ENCODE data around the gene HSD3B7.

The HSD3B7 gene

GRCh38 chr16:30987581-30988190 is 2.7 kb downstream of the HSD3B7 start:
- TF ChIP-seq, protein P1, sequence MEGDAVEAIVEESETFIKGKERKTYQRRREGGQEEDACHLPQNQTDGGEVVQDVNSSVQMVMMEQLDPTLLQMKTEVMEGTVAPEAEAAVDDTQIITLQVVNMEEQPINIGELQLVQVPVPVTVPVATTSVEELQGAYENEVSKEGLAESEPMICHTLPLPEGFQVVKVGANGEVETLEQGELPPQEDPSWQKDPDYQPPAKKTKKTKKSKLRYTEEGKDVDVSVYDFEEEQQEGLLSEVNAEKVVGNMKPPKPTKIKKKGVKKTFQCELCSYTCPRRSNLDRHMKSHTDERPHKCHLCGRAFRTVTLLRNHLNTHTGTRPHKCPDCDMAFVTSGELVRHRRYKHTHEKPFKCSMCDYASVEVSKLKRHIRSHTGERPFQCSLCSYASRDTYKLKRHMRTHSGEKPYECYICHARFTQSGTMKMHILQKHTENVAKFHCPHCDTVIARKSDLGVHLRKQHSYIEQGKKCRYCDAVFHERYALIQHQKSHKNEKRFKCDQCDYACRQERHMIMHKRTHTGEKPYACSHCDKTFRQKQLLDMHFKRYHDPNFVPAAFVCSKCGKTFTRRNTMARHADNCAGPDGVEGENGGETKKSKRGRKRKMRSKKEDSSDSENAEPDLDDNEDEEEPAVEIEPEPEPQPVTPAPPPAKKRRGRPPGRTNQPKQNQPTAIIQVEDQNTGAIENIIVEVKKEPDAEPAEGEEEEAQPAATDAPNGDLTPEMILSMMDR (IDR thresholded peaks at IDR 0.05; ENCODE audit: low read depth, low read length) = no peak
- H3K4me3 ChIP-seq (ENCODE audit: low read depth, low read length) = no peak overlapping the region
- DNase-seq = no peak
- no peaks in the 10 kb centered on the region for H3K9me3 ChIP-seq (ENCODE audit: severe bottlenecking)
- no peaks in the 10 kb centered on the region for H3K27me3 ChIP-seq (ENCODE audit: insufficient read depth, low read depth, severe bottlenecking)
- no peak overlapping the region for H3K27ac ChIP-seq
- peaks cover 32% of the 10 kb centered on the region for H3K36me3 ChIP-seq

DNA sequence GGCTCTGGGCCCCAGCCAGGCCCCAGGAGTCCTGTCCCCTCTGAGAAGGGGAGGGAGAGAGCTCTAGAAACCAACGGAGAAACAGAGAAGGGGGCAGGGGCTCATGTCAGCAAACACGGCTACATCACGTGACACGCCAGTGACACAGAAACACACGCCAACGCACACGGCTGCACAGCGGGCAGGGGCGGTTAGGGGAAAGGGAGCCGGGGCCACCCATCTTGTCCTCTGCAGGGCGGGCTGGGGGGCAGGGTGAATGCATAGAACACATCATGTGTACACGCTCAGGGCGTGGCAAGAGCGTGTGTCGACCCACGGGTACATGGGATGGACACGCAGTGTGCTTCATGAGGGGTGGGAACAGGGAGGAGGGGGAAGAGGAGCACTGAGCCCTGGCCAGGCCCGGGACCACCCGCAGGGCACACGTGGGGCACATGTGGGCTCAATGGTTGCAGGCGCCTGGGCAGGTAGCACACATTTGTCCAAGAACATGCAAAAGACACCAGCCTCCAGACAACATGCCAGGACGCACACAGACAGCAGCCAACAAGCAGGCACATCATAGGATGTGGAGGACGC is 4.6 kb downstream of the HSD3B7 start:
- no peaks in the 10 kb centered on the region for H3K9me3 ChIP-seq (ENCODE audit: severe bottlenecking)
- no peaks in the 10 kb centered on the region for H3K27me3 ChIP-seq (ENCODE audit: insufficient read depth, low read depth, severe bottlenecking)
- TF ChIP-seq, protein P1 (IDR thresholded peaks at IDR 0.05; ENCODE audit: low read depth, low read length) = no peak
- no peak for DNase-seq
- H3K27ac ChIP-seq = peak overlapping the region; percentile 40; the same call in 1 of the 2 replicates
- peaks cover 22% of the 10 kb centered on the region for H3K36me3 ChIP-seq
- H3K4me3 ChIP-seq (ENCODE audit: low read depth, low read length) = no peak overlapping the region

GRCh38 chr16:30990105-30990504 is 5.1 kb downstream of the HSD3B7 start:
- peaks cover 18% of the 10 kb centered on the region for H3K36me3 ChIP-seq
- H3K4me3 ChIP-seq (ENCODE audit: low read depth, low read length) = no peak overlapping the region
- TF ChIP-seq, protein P1 (IDR thresholded peaks at IDR 0.05; ENCODE audit: low read depth, low read length) = no peak
- H3K9me3 ChIP-seq (ENCODE audit: severe bottlenecking) = no peaks in the 10 kb centered on the region
- H3K27me3 ChIP-seq (ENCODE audit: insufficient read depth, low read depth, severe bottlenecking) = no peaks in the 10 kb centered on the region
- H3K27ac ChIP-seq = no peak overlapping the region
- no peak for DNase-seq

DNA sequence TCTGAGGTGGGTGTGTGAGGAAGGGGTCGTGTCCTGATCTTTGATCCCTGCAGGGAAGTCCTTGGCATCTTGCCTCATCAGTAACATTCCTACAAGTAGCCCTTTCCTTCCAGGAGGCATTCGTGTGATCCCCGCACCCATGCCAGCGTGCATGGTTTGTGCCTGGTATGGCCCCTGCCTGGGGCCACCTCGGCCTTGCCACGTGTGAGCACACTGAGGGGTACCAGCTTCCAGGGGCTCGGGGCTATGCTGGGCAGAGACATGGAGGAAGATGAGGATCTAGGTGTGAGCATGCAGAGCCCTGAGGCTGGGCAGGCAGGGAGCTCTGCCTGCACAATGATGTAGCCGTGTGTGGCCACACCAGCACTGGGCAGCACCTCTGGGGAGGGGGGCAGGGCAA is 6.0 kb downstream of the HSD3B7 start:
- no peaks in the 10 kb centered on the region for H3K27me3 ChIP-seq (ENCODE audit: insufficient read depth, low read depth, severe bottlenecking)
- H3K27ac ChIP-seq = no peak overlapping the region
- no peak overlapping the region for H3K4me3 ChIP-seq (ENCODE audit: low read depth, low read length)
- no peaks in the 10 kb centered on the region for H3K9me3 ChIP-seq (ENCODE audit: severe bottlenecking)
- DNase-seq = no peak
- H3K36me3 ChIP-seq = peaks cover 13% of the 10 kb centered on the region
- TF ChIP-seq, protein P1 (IDR thresholded peaks at IDR 0.05; ENCODE audit: low read depth, low read length) = no peak

GRCh38 chr16:30992276-30992780 is 7.3 kb downstream of the HSD3B7 start:
- TF ChIP-seq, protein P1 (IDR thresholded peaks at IDR 0.05; ENCODE audit: low read depth, low read length) = no peak
- Histone ChIP-seq H3K9me3 (ENCODE audit: severe bottlenecking) (no peaks in the 10 kb centered on the region), H3K4me3 (ENCODE audit: low read depth, low read length) (no peak overlapping the region), H3K36me3 (peaks cover 4% of the 10 kb centered on the region), H3K27ac (no peak overlapping the region), H3K27me3 (ENCODE audit: insufficient read depth, low read depth, severe bottlenecking) (no peaks in the 10 kb centered on the region)
- no peak for DNase-seq
